SJSA1 (cell line): ENCODE data around the gene ZNF768. TPM values are rescaled to one million over a fixed set of nuclear protein-coding genes. Genes with fewer than 3 reads are reported as not detected.

ENCODE experiments used
- DNase-seq, 2 experiments: peaks; one replicate each; pipeline ENCODE4 v3.0.0-alpha.2; 2015 to 2020; ENCODE audit warnings: low spot score in 2 of 2, low read depth in 1 of 2
- H3K27ac ChIP-seq: fragments of 250-450 bp; sonication (Bioruptor Pico); 2 replicates; pipeline ENCODE4 v1.5.1; 2020; ENCODE audit warnings: mild to moderate bottlenecking, moderate library complexity
- H3K27me3 ChIP-seq: fragments of 250-450 bp; sonication (Bioruptor Pico); replicated peaks from 2 replicates; pipeline ENCODE4 v1.5.1; 2020; ENCODE audit warnings: mild to moderate bottlenecking, moderate library complexity
- H3K36me3 ChIP-seq: fragments of 250-450 bp; sonication (Bioruptor Pico); 2 replicates; pipeline ENCODE4 v1.5.1; 2020; ENCODE audit warnings: mild to moderate bottlenecking
- H3K4me1 ChIP-seq: fragments of 250-450 bp; sonication (Bioruptor Pico); replicated peaks from 2 replicates; pipeline ENCODE4 v1.6.1; 2021; ENCODE audit warnings: mild to moderate bottlenecking
- H3K4me3 ChIP-seq: fragments of 250-450 bp; sonication (Bioruptor Pico); 2 replicates; pipeline ENCODE4 v1.5.1; 2020; ENCODE audit warnings: mild to moderate bottlenecking
- H3K9me3 ChIP-seq: fragments of 250-450 bp; sonication (Bioruptor Pico); replicated peaks from 2 replicates; pipeline ENCODE4 v1.5.1; 2020; ENCODE audit warnings: mild to moderate bottlenecking
- total RNA-seq: library from RNA; depleted of rRNA; stranded (reverse); fragments of >200 nt; shearing (Covaris generic); gene quantifications from 2 replicates; pipeline ENCODE4 v1.2.3, GENCODE V29; 2014

The ZNF768 gene
- total RNA-seq, 1 experiment from 2014 or later, result 41.1 TPM

DNA sequence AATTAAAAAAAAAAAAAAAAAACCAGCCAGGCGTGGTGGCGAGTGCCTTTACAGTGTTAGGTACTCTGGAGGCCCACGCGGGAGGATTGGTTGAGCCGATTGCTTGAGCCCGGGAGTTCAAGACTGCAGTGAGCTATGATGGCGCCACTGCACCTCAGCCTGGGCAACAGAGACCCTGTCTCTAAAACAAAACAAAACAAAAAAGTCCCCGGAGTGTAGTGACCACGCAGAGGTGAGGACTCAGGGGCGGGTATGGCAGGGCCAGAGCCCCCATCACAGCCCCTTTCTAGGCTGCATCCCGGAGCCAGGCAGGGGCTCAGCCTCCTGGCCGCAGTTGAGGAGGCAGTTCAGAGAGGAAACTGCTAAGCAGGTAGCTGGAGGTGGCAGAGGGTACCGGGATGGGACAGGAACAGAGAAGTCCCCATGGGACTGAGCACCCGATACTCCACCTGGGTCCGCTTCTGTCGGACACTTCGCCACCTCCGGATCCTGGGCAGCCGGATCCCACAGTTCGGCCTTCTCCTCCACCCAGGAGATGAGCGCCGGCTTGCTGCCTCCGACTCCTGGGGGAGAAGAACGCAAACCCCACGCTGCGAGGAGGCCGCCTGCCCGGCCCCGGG is 7.5 kb upstream of the ZNF768 start:
- H3K27ac ChIP-seq, result peak overlapping the region; percentile 73; the same call in 1 of the 2 replicates

DNA sequence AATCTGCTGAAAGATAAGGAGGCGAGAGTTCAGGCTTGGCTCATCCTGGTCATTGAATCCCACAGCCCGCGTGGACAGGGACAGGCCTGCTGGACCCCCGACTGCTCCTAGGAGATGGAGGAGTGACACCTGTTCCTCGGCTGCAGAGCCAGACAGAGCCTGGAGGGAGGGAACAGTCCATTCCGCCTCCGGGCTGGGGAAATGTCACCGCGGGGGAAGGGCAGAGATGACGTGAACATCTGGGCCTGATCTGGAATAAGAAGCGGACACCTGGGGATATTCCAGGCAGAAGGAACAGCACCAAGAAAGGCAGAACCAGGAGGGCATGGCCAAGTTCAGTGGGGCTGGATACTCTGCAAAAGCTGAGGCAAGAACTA is 6.8 kb upstream of the ZNF768 start:
- Histone ChIP-seq H3K27me3 (no peaks in the 10 kb centered on the region), H3K27ac (no peak overlapping the region), H3K4me3 (no peak overlapping the region), H3K4me1 (peaks cover 20% of the 10 kb centered on the region), H3K36me3 (no peaks in the 10 kb centered on the region), H3K9me3 (no peaks in the 10 kb centered on the region)
- DNase-seq, result no peak

More for the DNA sequence above, 7.5 kb upstream of the ZNF768 start:
- DNase-seq, result no peak
- no peaks in the 10 kb centered on the region for H3K27me3 ChIP-seq
- peaks cover 20% of the 10 kb centered on the region for H3K4me1 ChIP-seq
- peak overlapping the region; percentile 47 for H3K4me3 ChIP-seq
- H3K36me3 ChIP-seq, result no peaks in the 10 kb centered on the region
- H3K9me3 ChIP-seq, result no peaks in the 10 kb centered on the region

DNA sequence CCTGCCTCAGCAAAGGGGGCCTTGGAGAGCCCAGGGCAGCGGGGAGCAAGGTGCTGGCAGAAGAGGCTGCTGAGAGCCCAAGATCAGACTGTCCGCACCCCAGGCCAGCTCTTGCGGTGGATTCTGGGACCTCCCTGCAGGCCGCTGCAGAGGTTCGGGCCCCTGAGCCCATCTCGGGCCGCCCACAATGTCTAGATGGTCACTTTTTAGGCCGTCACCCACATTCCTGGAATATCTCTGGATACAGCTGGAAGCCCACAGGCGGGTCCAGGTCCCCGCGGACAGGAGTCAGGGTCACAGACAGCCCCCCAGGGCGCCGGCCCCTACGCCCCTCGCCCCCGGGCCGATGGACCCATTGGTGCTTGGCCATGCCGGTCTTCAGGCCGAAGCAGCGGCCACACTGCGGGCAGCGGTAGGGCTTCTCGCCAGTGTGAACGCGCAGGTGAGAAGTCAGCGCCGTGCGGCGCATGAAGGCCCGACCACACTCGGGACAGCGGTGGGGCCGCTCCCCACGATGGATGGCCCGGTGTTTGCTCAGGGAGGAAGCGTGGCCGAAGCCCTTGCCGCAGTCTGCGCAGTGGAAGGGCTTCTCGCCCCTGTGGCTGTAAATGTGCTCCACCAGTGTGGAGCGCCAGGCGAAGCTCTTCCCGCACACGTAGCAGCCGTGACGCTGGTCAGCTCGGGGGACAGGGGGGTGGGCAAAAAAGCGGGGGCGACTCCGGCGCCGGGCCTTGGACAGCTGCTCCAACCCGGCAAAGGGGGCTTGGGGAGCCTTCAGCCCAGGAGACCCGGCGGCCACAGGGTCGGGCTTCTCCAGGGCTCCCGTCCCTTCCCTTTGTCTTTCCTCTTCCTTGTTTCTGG is 6.1 kb upstream of the ZNF768 start:
- H3K27me3 ChIP-seq, result no peaks in the 10 kb centered on the region
- no peak for DNase-seq
- H3K36me3 ChIP-seq, result no peaks in the 10 kb centered on the region
- H3K4me1 ChIP-seq, result peaks cover 23% of the 10 kb centered on the region
- no peak overlapping the region for H3K4me3 ChIP-seq
- H3K9me3 ChIP-seq, result no peaks in the 10 kb centered on the region
- no peak overlapping the region for H3K27ac ChIP-seq

- H3K9me3 ChIP-seq, result peaks cover 4% of the 10 kb centered on the region; the same call in 1 of the 2 replicates
- no peak for DNase-seq
- no peaks in the 10 kb centered on the region for H3K27me3 ChIP-seq
- peaks cover 8% of the 10 kb centered on the region for H3K36me3 ChIP-seq
- H3K4me3 ChIP-seq, result no peak overlapping the region
- no peak overlapping the region for H3K27ac ChIP-seq
- peaks cover 26% of the 10 kb centered on the region for H3K4me1 ChIP-seq
Observed at GRCh38 chr16:30530163-30531037, 4.0 kb upstream of the ZNF768 start.

DNA sequence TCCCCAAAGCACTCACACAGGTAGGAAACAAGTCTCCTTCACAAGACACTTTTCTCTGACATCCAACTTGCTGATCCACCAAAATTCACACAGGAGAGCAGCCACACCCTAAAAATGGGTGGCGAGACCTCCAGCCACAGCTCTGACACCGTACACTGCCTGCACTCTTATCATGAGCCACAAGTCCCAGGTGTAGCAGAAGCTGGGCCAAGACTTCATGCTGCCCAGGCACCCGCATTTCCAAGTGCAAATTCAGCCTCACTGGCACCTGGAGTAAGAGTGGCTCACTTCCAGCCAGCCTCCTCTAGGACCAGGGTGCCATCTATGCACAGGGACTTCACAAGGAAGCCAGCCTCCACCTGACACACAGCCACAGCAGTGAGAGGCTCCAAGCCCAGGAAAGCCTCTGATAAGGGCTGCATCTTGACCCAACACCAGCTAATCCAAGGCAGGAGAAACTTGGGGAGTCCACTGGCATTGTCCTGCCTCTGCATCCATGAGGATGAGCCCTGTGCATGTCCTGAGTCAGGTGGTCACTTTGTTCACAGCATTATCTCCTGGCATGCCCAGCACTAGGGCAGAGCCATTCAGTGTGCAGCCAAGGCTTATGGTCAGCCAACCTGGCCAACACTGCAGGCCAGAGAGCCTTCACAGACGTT is 2.6 kb upstream of the ZNF768 start:
- Histone ChIP-seq H3K9me3 (peaks cover 4% of the 10 kb centered on the region; the same call in 1 of the 2 replicates), H3K4me1 (peaks cover 14% of the 10 kb centered on the region), H3K36me3 (peaks cover 20% of the 10 kb centered on the region), H3K4me3 (no peak overlapping the region), H3K27ac (no peak overlapping the region), H3K27me3 (no peaks in the 10 kb centered on the region)
- no peak for DNase-seq

- no peak for DNase-seq
- Histone ChIP-seq H3K4me3 (peak overlapping the region; percentile 81), H3K27ac (no peak overlapping the region), H3K9me3 (peaks cover 4% of the 10 kb centered on the region; the same call in 1 of the 2 replicates), H3K36me3 (peaks cover 20% of the 10 kb centered on the region), H3K27me3 (no peaks in the 10 kb centered on the region), H3K4me1 (peaks cover 12% of the 10 kb centered on the region)
Observed at GRCh38 chr16:30527635-30528178, 1.3 kb upstream of the ZNF768 start.

DNA sequence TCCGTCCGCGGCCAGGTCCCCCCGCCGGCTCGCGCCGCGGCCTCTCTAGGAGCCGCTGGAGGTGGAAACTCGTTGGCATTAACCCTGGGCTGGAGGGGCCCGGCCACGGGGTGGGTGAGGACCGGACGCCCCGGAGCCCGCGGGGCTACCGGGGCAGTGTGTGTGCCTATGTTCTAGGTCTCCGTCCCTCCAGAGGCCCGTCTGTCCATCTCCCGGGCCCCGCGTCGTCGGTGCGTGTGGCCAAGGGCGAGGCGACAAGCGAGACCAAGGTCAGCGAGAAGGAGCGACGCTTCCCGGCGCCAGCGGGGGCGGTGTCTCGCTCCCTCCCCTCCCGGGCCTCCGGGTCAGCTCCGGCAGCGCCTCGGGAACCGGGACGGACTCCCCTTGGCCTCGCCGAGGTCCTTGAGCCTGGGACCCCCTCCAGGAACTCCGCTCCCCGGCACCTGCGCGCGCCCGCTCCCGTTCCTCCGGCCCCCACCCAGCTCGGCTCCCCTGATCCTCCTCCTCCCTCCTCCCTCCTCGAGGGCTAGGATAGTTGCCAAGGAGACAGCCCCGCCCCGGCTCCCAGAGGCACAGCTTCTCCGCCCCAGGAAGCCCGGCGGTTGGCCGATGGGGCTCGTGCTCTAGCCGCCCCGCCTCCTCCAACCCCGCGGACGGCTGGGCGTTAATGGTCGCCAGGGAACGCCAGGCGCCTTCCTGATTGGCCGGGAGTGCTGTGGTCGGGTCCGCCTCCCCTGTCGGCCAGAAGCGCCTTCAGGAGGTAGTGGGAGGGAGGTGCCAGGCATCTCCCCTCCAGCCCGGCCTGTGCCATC is 663 bp upstream of the ZNF768 start:
- H3K9me3 ChIP-seq, result peaks cover 4% of the 10 kb centered on the region; the same call in 1 of the 2 replicates
- H3K4me1 ChIP-seq, result peaks cover 12% of the 10 kb centered on the region
- peak overlapping the region; percentile 68 for H3K27ac ChIP-seq
- peak overlapping the region; percentile 81 for H3K4me3 ChIP-seq
- peak; percentile 98 to 99 for DNase-seq
- H3K27me3 ChIP-seq, result no peaks in the 10 kb centered on the region
- peaks cover 20% of the 10 kb centered on the region for H3K36me3 ChIP-seq

GRCh38 chr16:30525844-30526136 is 576 bp downstream of the ZNF768 start:
- Histone ChIP-seq H3K36me3 (peaks cover 20% of the 10 kb centered on the region), H3K9me3 (peaks cover 4% of the 10 kb centered on the region; the same call in 1 of the 2 replicates), H3K27me3 (no peaks in the 10 kb centered on the region), H3K27ac (no peak overlapping the region), H3K4me1 (peaks cover 12% of the 10 kb centered on the region), H3K4me3 (peak overlapping the region; percentile 81)
- no peak for DNase-seq

DNA sequence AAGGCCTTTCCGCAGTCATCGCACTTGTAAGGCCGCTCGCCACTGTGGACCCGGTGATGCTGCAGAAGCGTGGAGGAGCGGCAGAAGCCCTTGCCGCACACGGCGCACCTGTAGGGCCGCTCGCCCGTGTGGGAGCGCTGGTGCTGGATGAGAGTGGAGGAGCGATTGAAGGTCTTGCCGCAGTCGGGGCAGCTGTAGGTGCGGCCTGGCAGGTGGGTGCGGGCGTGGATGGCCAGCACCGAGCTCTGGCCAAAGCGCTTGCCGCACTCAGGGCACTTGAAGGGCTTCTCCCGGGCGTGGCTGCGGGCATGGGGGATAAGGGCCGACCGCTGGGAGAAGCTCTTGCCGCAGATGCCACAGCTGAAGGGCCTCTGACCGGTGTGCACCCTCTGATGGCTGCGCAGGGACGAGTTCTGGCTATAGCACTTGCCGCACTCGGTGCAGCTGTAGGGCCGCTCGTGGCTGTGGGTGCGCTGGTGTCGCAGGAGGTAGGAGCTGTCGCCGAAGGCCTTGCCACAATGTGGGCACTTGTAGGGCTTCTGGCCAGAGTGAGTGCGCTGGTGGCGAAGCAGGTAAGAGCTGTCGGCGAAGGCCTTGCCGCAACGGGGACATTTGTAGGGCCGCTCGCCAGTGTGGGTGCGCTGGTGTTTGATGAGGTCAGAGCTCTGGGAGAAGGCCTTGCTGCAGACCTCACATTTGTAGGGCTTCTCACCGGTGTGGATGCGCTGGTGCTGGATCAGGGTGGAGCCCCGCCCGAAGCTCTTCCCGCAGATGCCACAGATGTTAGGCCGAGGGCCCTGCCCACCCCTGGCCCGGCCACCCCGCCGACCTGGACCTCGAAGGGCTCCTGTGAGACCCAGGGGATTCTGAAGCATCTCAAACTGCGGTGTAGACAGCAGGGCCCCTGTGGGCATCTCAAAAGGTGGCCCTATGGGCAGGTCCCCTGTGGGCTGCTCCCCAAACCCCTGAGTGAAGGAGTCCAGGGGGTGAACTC is 1.5 kb downstream of the ZNF768 start:
- Histone ChIP-seq H3K4me1 (peaks cover 12% of the 10 kb centered on the region), H3K36me3 (peaks cover 20% of the 10 kb centered on the region), H3K27me3 (no peaks in the 10 kb centered on the region), H3K9me3 (peaks cover 4% of the 10 kb centered on the region; the same call in 1 of the 2 replicates), H3K27ac (no peak overlapping the region), H3K4me3 (no peak overlapping the region)
- DNase-seq, result no peak

DNA sequence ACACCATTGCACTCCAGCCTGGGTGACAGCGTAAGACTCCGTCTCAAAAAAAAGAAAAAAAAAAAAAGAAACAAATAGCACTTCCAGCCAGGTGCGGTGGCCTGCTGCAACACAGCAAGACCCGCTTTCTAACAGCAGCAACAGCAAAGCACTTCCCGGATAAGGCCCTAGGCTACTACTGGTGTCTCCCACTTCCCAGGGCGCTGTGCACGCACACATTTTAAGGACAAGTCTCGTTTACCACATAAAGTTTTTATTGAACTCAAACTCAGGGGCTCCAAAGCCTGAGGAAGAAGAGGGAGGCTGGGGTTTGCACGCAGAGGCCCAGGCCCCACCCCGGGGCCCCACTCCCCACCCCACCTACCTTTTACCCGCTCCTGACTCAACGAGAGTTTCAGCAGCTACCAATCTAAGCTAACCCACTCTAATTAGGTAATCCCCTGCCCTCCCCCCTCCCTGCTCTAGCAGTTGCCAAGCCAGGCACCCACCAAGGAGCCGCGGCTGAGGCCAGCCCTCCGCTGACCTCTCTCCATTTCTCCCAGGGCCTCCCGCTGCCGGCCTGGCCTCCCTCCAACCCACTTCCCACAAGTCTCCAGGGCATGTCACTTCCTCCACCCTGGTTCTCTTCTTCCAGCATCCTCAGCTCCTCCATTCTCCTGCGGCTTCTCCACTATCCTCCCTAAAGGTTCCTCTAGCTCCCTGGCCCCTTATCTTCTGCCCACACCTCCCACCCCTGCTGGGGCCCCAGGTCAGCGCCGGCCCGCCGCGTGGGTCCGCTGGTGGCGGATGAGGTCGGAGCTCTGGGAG is 2.4 kb downstream of the ZNF768 start:
- no peak for DNase-seq
- H3K4me1 ChIP-seq, result peaks cover 12% of the 10 kb centered on the region
- H3K9me3 ChIP-seq, result peaks cover 4% of the 10 kb centered on the region; the same call in 1 of the 2 replicates
- peaks cover 20% of the 10 kb centered on the region for H3K36me3 ChIP-seq
- no peaks in the 10 kb centered on the region for H3K27me3 ChIP-seq
- H3K27ac ChIP-seq, result no peak overlapping the region
- H3K4me3 ChIP-seq, result no peak overlapping the region
